Brain microvascular endothelial cell (primary cell): Measurements from ENCODE around the gene KRTAP4-1.
"Not testable (repeated sequence)": the region's sequence is repeated elsewhere in the genome, so short reads cannot be mapped to it uniquely, and the experiment has no call there.

ENCODE experiments used
- DNase-seq: peaks from one replicate; pipeline ENCODE4 v3.0.0-alpha.2; 2020
- H3K27ac ChIP-seq: fragments of 250-450 bp; sonication (Bioruptor Pico); 2 replicates; pipeline ENCODE4 v1.5.1; 2020; ENCODE audit warnings: mild to moderate bottlenecking, moderate library complexity
- H3K27me3 ChIP-seq: fragments of 250-450 bp; sonication (Bioruptor Pico); replicated peaks from 2 replicates; pipeline ENCODE4 v1.5.1; 2020; ENCODE audit warnings: mild to moderate bottlenecking
- H3K36me3 ChIP-seq: fragments of 250-450 bp; sonication (Bioruptor Pico); replicated peaks from 2 replicates; pipeline ENCODE4 v1.5.1; 2020; ENCODE audit warnings: mild to moderate bottlenecking
- H3K4me3 ChIP-seq: 2 replicates; pipeline ENCODE4 v1.5.1; 2011; ENCODE audit warnings: low read depth, mild to moderate bottlenecking, control low read depth, low read length, moderate library complexity
- in situ Hi-C: cut with HindIII; loops from 2 replicates; pipeline ENCODE4 v1.10.0; 2017; ENCODE audit warnings: low sequenced_read_pairs, low pct_ligation_motif_present
- TF ChIP-seq, protein P1 (sequence below): IDR thresholded peaks from 2 replicates; pipeline ENCODE4 v1.5.1; 2011; ENCODE audit warnings: low read depth, mild to moderate bottlenecking, moderate library complexity, low read length, control low read depth, inconsistent platforms; ENCODE audit errors: missing control alignments

The KRTAP4-1 gene

DNA sequence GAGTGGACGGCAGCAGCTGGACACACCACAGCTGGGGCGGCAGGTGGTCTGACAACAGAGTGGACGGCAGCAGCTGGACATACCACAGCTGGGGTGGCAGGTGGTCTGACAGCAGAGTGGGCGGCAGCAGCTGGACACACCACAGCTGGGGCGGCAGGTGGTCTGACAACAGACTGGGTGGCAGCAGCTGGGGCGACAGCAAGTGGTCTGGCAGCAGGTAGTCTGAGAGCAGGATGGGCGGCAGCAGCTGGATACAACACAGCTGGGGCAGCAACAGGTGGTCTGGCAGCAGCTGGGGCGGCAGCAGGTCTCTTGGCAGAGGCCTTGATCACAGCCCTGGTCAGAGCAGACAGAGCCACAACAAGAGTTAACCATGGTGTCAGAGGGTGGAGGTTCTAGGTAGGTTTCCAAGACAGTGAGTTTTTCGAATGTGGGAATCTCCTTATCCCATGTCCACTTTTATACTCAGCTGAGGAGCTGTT, at the start of gene KRTAP4-1:
KRTAP4-1 (minus strand) TSS at position 432 of the 482 bp plus-strand sequence; CDS start at position 375, 57 bp downstream.
- Histone ChIP-seq H3K27ac (no peak within 1 kb of the TSS), H3K36me3 (no peaks in the 10 kb centered on the region), H3K27me3 (no peaks in the 10 kb centered on the region), H3K4me3 (no peak within 1 kb of the TSS)
- TF ChIP-seq, protein P1, sequence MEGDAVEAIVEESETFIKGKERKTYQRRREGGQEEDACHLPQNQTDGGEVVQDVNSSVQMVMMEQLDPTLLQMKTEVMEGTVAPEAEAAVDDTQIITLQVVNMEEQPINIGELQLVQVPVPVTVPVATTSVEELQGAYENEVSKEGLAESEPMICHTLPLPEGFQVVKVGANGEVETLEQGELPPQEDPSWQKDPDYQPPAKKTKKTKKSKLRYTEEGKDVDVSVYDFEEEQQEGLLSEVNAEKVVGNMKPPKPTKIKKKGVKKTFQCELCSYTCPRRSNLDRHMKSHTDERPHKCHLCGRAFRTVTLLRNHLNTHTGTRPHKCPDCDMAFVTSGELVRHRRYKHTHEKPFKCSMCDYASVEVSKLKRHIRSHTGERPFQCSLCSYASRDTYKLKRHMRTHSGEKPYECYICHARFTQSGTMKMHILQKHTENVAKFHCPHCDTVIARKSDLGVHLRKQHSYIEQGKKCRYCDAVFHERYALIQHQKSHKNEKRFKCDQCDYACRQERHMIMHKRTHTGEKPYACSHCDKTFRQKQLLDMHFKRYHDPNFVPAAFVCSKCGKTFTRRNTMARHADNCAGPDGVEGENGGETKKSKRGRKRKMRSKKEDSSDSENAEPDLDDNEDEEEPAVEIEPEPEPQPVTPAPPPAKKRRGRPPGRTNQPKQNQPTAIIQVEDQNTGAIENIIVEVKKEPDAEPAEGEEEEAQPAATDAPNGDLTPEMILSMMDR: no peak
- in situ Hi-C loops: no loop called here
- no peak for DNase-seq

- H3K4me3 ChIP-seq, H3K36me3 ChIP-seq, in situ Hi-C loops, DNase-seq, H3K27ac ChIP-seq, H3K27me3 ChIP-seq: not testable (repeated sequence)
Observed at GRCh38 chr17:41232399-41233105, 47.8 kb upstream of the KRTAP4-1 start, which contains the start of gene KRTAP9-3. Gene KRTAP9-3, plus strand, starts transcription at chr17:41232449. Its CDS starts 53 bp downstream, at chr17:41232502.

DNA sequence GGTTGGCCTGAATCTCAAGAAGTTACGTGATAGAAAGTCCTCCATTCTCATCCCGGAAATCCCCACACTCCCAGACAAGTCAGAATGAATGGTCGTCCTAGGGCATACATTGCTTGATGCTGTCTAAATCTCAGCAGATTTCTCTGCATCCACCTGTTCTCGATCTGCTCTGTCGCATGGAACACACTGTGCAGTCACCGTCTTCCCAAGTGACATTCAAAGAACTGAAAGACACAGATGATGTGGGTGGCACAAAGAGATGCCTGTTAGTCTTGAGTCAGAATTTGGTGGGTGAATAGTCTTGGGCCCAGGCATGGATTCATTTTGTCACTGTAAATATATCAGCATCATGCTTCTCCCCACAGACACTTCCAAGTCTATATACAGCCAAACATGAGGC, 47.0 kb upstream of the KRTAP4-1 start:
- TF ChIP-seq, protein P1: no peak
- in situ Hi-C loops: no loop called here
- Histone ChIP-seq H3K27ac (no peak overlapping the region), H3K27me3 (no peaks in the 10 kb centered on the region), H3K4me3 (no peak overlapping the region), H3K36me3 (no peaks in the 10 kb centered on the region)
- no peak for DNase-seq

DNA sequence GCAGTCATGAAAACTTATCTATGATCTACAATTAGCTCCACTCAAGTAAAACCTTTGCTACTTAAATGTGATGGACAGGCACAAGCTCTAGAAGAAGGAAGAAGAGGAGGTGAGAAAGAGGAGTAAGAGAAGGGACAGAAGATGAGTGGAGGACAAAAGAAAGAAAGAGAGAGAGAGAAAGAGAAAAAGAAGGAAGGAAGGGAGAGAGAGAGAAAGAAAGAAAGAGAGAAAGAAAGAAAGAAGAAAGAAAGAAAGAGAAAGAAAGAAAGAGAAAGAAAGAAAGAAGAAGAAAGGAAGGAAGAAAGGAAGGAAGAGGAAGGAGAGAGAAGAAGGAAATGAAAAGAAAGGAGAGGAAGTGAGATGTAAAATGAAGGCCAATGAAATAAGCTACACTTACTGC, 45.4 kb upstream of the KRTAP4-1 start:
- Histone ChIP-seq H3K4me3 (no peak overlapping the region), H3K27ac (no peak overlapping the region), H3K36me3 (no peaks in the 10 kb centered on the region), H3K27me3 (no peaks in the 10 kb centered on the region)
- DNase-seq: no peak
- in situ Hi-C loops: no loop called here
- TF ChIP-seq, protein P1: no peak

- in situ Hi-C loops, DNase-seq: not testable (repeated sequence)
Observed at GRCh38 chr17:41226598-41227095, 41.9 kb upstream of the KRTAP4-1 start, which contains the start of gene KRTAP9-2. Gene KRTAP9-2, plus strand, starts transcription at chr17:41226648. Its CDS starts 7 bp downstream, at chr17:41226655.

DNA sequence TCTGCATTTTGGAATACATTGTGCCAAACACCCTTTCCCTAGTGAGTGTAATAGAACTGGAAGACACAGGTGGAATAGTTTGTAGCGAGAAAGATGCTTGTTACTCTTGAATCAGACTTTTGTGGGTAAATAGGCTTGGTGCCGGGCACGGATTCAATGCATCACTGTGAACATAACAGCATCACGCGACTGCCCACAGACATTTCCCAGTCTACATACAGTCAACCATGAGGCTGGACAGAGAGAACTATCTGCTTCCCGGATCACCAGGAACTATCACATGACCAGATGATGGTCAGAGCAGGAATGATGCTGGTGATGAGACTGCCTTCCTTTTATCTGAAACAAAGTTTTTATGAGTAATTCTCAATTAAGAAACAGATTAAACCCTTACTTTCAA, 41.3 kb upstream of the KRTAP4-1 start:
- TF ChIP-seq, protein P1: no peak
- Histone ChIP-seq H3K36me3 (no peaks in the 10 kb centered on the region), H3K4me3 (no peak overlapping the region), H3K27ac (no peak overlapping the region), H3K27me3 (no peaks in the 10 kb centered on the region)
- in situ Hi-C loops: no loop called here
- no peak for DNase-seq

More at GRCh38 chr17:41226598-41227095, 41.9 kb upstream of the KRTAP4-1 start, which contains the start of gene KRTAP9-2:
- not testable (repeated sequence) for H3K27ac ChIP-seq, H3K27me3 ChIP-seq, H3K36me3 ChIP-seq, H3K4me3 ChIP-seq

- in situ Hi-C loops: no loop called here
- no peaks in the 10 kb centered on the region for H3K27me3 ChIP-seq
- TF ChIP-seq, protein P1: no peak
- no peak overlapping the region for H3K27ac ChIP-seq
- no peak overlapping the region for H3K4me3 ChIP-seq
- DNase-seq: no peak
- H3K36me3 ChIP-seq: no peaks in the 10 kb centered on the region
Observed at GRCh38 chr17:41223821-41224220, 39.1 kb upstream of the KRTAP4-1 start.
